ENCODE results near the gene OSBPL10. TPM values are rescaled to one million over a fixed set of nuclear protein-coding genes. Genes with fewer than 3 reads are reported as not detected.
"Not testable (repeated sequence)": the region's sequence is repeated elsewhere in the genome, so short reads cannot be mapped to it uniquely, and the experiment has no call there.

The OSBPL10 gene
- total RNA-seq, 2 donors from 2014 or later, result 28.1 to 29.7 TPM

DNA sequence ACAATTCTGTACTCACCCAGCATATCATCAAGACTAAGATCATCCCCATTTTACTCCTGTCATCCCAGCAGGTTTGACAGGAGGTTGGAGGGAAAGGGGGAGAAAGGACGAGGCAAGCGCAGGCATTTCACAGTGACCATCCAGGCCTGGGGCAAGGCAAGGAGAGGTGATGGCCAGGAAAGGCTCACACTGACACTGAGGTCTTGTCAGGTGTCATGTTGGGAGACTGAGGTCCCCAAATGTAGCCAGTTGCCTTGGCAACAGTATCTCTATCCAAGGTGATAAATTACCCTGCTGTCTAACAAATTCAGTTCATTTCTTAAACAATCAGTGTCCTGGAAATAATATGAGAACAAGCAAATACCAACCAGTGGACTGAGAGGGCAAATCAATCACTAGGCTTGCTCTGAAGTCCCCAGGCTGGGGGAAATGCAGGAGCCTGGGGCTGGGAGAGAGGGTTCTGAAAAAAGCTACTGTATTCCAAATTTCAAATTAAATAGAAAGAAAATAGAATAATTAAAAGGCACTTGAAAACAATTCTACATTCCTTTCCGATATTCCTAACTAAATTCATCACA lies 172.8 kb downstream of the OSBPL10 start:
- intact Hi-C loops (cut with DNase I), result no loop called here
- no peak for DNase-seq (ENCODE audit: low spot score)

- DNase-seq (ENCODE audit: low spot score), result no peak
- intact Hi-C loops (cut with DNase I), result no loop called here
Observed at GRCh38 chr3:31804251-31805051, 176.6 kb downstream of the OSBPL10 start.

DNA sequence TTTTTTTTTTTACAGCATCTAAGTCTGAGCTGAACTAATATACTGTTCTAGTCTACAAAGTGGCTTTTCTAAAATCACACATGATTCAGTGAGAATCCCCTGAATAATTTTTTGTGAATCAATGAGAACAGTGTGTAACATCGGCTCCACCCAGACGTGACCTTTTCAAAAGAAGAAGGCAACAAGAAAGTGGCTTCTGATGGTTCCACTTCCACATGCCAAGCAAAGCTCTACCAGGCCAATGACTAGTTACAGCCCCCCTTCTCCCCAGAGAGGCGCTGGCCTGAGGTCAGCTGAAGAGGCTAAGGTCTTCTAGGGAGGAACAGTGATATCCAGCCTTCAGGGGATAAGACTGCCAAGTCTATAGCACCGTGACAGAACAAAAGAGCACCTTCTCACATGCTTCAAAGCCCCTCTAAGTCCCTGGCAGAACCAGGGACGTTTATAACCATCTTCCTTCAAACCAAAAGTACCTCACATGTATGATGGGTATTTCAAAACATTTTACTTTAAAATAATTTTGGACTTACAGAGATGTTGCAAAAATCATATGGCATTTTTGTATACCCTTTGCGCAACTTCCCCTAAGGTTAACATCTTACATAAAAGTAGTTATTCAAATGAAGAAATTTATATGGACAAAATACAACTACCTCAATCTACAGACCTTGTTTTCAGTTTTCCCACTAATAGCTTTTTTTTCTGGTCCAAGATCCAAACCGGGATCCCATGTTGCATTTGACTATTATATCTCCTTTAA lies 177.9 kb downstream of the OSBPL10 start:
- no peak for DNase-seq (ENCODE audit: low spot score)
- intact Hi-C loops (cut with DNase I), result no loop called here

DNA sequence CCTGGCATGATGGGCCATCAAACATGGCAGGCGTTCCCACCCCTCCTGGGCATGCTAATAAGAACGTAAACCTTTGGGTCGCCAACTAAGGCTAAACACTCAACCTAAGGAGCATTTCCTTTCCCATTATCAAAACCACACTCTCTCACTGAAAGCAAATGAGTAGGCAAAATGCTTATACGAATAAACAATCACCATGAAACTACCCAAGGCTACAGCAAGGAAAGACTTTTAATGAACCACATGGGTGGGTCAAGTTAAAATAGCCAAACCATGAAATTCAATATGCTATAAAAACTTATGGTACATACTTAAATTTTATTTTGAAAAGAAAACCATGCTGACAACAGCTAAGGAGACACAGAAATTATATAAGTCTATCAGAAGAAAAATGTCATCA lies 180.6 kb downstream of the OSBPL10 start:
- no peak for DNase-seq (ENCODE audit: low spot score)
- intact Hi-C loops (cut with DNase I), result no loop called here

DNA sequence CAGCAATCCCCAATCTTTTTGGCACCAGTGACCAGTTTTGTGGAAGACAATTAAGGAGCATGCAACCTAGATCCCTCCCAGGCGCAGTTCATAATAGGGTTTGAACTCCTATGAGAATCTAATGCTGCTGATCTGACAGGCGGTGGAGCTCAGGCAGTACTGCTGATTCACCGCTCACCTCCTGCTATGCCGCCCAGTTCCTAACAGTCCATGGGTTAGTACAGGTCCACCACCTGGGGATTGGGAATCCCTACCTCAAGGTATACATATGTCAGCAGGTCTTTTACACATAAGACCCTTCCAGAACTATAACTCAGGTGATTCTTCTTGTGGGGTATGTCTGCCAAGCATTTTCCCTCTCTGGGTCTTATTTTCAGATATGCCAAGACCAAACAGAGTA lies 182.2 kb downstream of the OSBPL10 start:
- intact Hi-C loops (cut with DNase I), result no loop called here
- no peak for DNase-seq (ENCODE audit: low spot score)

DNA sequence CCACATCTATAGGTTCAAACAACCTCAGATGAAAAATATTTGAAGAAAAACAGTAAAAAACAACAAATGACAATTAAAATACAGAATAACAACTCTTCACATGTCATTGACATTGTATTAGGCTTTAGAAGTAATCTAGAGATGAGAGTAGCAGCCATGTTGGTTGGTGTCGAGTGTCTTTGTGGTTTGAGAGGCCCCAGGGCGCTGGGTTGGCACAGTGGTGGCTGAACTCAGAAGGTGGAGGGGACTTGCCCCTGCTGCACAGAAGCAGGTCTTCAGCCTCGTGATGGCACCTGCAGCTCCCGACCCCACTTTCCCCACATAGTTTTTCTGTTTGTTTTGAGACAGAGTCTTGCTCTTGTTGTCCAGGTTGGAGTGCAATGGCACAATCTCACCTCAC lies 187.2 kb downstream of the OSBPL10 start:
- no peak for DNase-seq (ENCODE audit: low spot score)
- intact Hi-C loops (cut with DNase I), result no loop called here

GRCh38 chr3:31791090-31791430 lies 190.0 kb downstream of the OSBPL10 start:
- no peak for DNase-seq (ENCODE audit: low spot score)
- intact Hi-C loops (cut with DNase I), result no loop called here

GRCh38 chr3:31790193-31791089 lies 190.6 kb downstream of the OSBPL10 start:
- intact Hi-C loops (cut with DNase I), result no loop called here
- DNase-seq (ENCODE audit: low spot score), result no peak

GRCh38 chr3:31789429-31789828 lies 191.6 kb downstream of the OSBPL10 start:
- intact Hi-C loops (cut with DNase I), result no loop called here
- no peak for DNase-seq (ENCODE audit: low spot score)

- DNase-seq (ENCODE audit: low spot score), result no peak
- intact Hi-C loops (cut with DNase I), result loop anchor here in 1 of 2 donors (2.0 kb wide), 1 partner anchor 25 kb away; no protein-coding TSS in a partner anchor
Observed at GRCh38 chr3:31785734-31786133, 195.3 kb downstream of the OSBPL10 start.

GRCh38 chr3:31785286-31785685 lies 195.8 kb downstream of the OSBPL10 start:
- intact Hi-C loops (cut with DNase I), result loop anchor here in 1 of 2 donors (2.0 kb wide), 1 partner anchor 24 kb away; no protein-coding TSS in a partner anchor

GRCh38 chr3:31783851-31784250 lies 197.2 kb downstream of the OSBPL10 start:
- intact Hi-C loops (cut with DNase I), result loop anchor here in 1 of 2 donors (2.0 kb wide), 1 partner anchor 23 kb away; no protein-coding TSS in a partner anchor
- not testable (repeated sequence) for DNase-seq (ENCODE audit: low spot score)

More at GRCh38 chr3:31785286-31785685, 195.8 kb downstream of the OSBPL10 start:
- no peak for DNase-seq (ENCODE audit: low spot score)

- intact Hi-C loops (cut with DNase I); DNase-seq (ENCODE audit: low spot score): not testable (repeated sequence)
Observed at GRCh38 chr3:31782306-31782705, 198.8 kb downstream of the OSBPL10 start.

DNA sequence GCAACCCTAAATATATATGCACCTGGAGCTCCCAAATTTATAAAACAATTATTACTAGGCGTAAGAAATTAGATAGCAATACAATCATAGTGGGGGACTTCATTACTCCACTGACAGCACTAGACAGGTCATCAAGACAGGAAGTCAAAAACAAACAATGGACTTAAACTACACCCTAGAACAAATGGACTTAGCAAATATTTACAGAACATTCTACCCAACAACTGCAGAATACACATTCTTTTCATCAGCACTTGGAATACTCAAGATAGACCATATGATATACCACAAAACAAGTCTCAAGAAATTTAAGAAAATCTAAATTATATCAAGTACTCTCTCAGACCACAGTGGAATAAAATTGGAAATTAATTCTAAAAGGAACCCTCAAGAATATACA lies 201.5 kb downstream of the OSBPL10 start:
- no peak for DNase-seq (ENCODE audit: low spot score)
- intact Hi-C loops (cut with DNase I), result no loop called here

DNA sequence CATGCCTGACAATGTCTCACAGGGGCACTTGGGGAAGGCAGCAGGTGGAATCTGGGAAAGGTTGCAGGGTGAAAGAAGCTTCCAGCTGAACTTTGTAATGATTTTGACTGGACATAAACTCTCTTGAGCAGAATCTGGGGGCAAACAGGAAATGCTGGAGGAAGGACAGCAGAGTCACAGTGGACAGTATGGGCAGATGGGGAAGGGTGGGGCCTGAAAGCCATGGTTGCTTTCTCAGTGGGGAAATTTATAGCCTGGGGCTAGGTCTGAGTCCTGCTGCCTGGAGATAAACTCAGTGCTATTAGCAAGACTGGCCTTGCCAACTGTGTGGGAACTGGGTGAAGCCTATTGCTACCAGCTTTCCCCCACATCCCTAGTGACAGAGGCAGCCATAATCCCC lies 203.2 kb downstream of the OSBPL10 start:
- no peak for DNase-seq (ENCODE audit: low spot score)
- intact Hi-C loops (cut with DNase I), result no loop called here

DNA sequence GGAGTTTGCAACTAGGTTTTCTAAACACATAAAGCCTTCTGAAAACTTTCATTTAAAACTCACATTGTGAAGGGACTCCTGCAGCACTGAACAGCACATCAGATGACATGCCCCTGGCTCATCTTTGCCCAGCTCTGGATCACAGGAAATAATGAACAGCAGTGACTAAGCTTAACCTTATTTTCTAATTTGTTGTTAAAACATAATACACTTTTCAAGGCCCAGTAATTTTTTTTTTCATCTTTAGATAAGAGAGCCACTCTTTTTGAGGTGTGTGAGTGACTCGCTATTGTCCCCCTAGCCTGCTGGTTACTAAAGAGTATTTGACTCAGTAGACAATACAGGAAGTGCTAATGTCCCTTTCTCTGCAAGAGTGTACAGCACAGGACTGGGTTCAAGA lies 204.0 kb downstream of the OSBPL10 start:
- intact Hi-C loops (cut with DNase I), result no loop called here
- DNase-seq (ENCODE audit: low spot score), result no peak

- no peak for DNase-seq (ENCODE audit: low spot score)
- intact Hi-C loops (cut with DNase I), result no loop called here
Observed at GRCh38 chr3:31776016-31776415, 205.0 kb downstream of the OSBPL10 start.

GRCh38 chr3:31775383-31775782 lies 205.7 kb downstream of the OSBPL10 start:
- DNase-seq (ENCODE audit: low spot score), result no peak
- intact Hi-C loops (cut with DNase I), result no loop called here

DNA sequence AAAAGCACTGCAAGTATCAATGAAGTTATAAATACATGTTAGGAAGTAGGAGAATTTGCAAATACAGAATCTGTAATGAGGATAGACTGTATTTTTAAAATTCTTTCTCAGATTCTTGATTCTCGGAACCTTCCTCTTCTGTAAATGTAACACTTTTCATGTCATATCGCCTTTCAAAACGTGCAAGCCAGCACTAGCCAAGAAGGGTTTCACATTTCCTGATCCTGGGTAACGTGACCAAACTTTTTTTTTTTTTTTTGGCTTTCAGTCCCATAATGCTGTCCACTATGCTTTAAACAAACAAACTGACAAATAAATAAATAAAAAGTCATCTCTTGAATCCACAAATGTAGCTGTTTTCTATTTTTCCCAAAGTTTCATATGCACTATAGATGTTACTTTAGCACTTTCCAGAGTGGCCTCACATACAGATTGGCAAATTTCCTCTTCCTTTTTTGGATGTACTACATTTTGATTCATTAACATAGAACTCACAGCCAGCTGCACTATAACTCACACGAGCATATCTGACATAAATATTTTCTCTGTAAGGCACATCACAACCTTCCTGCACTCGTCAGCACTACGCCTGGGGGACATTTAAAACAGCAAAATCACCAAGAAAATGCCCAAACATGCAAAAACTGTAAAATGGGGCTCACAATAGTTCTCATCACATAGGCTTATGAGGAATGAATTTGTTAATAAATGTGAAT lies 208.1 kb downstream of the OSBPL10 start:
- intact Hi-C loops (cut with DNase I), result no loop called here
- DNase-seq (ENCODE audit: low spot score), result no peak
